Chondrocyte (in vitro differentiated cells): ENCODE results near the gene LPCAT4. TPM values are rescaled to one million over a fixed set of nuclear protein-coding genes. Genes with fewer than 3 reads are reported as not detected.
"Not testable (repeated sequence)": the region's sequence is repeated elsewhere in the genome, so short reads cannot be mapped to it uniquely, and the experiment has no call there.

Source experiments
- DNase-seq: peaks from one replicate; pipeline ENCODE4 v3.0.0; 2021; ENCODE audit warnings: mixed read lengths, low spot score
- H3K27ac Mint-ChIP-seq: one replicate; pipeline ENCODE4 v1.8.0; 2021; ENCODE audit warnings: mild to moderate bottlenecking, moderate library complexity, mixed read lengths; ENCODE audit not compliant: unreplicated experiment
- H3K27me3 Mint-ChIP-seq: 2 replicates; pipeline ENCODE4 v1.8.0; 2021; ENCODE audit warnings: low read depth, mixed read lengths
- H3K36me3 Mint-ChIP-seq: 2 replicates; pipeline ENCODE4 v1.8.0; 2021; ENCODE audit warnings: low read depth, mixed read lengths
- H3K4me1 Mint-ChIP-seq: 2 replicates; pipeline ENCODE4 v1.8.0; 2021; ENCODE audit warnings: low read depth, mild to moderate bottlenecking, mixed read lengths
- H3K4me3 Mint-ChIP-seq: one replicate; pipeline ENCODE4 v1.8.0; 2021; ENCODE audit warnings: mild to moderate bottlenecking, moderate library complexity, mixed read lengths; ENCODE audit not compliant: unreplicated experiment
- H3K9me3 Mint-ChIP-seq: 2 replicates; pipeline ENCODE4 v1.8.0; 2021; ENCODE audit warnings: low read depth, mixed read lengths
- total RNA-seq: library from RNA; stranded (reverse); gene quantifications from 3 replicates; pipeline ENCODE4 v1.2.1, GENCODE V29; 2021
- TF ChIP-seq, protein P1 (sequence below): fragments of 200-600 bp; sonication (generic); IDR thresholded peaks from 2 replicates; pipeline ENCODE4 v1.5.0; 2021; ENCODE audit warnings: antibody characterized with exemption, mild to moderate bottlenecking, moderate library complexity

The LPCAT4 gene
- total RNA-seq, 1 donor from 2014 or later, result 32.1 TPM

DNA sequence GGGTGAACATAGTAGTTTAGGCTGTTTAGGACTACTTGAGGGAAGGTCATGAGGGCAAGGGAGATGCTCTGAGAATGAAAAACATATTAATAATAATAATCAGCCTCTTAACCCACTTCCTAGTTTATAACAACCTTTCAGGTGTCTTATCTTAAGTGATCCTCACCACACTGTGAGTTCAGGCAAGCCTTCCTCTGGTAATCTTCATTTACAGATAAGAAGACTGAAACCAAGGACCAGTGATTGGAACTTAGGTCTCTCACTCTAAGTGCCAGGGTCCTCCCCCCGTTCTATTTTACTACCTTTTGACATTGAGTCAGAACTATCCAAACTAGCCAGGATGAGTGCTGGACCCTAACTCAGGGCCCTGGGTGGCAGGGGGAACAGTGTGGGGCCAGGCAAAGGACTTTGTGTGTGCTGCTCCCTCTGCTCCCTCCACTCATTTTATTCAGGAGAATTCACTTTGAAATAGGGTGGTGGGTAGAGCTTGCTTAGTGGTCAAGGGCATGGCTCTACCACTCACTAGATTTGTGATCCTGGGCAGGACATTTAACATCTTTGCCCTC is 18.2 kb downstream of the LPCAT4 start:
- Mint-ChIP-seq H3K27me3 (no peaks in the 10 kb centered on the region), H3K36me3 (no peaks in the 10 kb centered on the region), H3K4me3 (no peak overlapping the region), H3K9me3 (no peaks in the 10 kb centered on the region), H3K27ac (no peak overlapping the region), H3K4me1 (no peaks in the 10 kb centered on the region)
- DNase-seq, result no peak
- TF ChIP-seq, protein P1, sequence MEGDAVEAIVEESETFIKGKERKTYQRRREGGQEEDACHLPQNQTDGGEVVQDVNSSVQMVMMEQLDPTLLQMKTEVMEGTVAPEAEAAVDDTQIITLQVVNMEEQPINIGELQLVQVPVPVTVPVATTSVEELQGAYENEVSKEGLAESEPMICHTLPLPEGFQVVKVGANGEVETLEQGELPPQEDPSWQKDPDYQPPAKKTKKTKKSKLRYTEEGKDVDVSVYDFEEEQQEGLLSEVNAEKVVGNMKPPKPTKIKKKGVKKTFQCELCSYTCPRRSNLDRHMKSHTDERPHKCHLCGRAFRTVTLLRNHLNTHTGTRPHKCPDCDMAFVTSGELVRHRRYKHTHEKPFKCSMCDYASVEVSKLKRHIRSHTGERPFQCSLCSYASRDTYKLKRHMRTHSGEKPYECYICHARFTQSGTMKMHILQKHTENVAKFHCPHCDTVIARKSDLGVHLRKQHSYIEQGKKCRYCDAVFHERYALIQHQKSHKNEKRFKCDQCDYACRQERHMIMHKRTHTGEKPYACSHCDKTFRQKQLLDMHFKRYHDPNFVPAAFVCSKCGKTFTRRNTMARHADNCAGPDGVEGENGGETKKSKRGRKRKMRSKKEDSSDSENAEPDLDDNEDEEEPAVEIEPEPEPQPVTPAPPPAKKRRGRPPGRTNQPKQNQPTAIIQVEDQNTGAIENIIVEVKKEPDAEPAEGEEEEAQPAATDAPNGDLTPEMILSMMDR, result no peak

DNA sequence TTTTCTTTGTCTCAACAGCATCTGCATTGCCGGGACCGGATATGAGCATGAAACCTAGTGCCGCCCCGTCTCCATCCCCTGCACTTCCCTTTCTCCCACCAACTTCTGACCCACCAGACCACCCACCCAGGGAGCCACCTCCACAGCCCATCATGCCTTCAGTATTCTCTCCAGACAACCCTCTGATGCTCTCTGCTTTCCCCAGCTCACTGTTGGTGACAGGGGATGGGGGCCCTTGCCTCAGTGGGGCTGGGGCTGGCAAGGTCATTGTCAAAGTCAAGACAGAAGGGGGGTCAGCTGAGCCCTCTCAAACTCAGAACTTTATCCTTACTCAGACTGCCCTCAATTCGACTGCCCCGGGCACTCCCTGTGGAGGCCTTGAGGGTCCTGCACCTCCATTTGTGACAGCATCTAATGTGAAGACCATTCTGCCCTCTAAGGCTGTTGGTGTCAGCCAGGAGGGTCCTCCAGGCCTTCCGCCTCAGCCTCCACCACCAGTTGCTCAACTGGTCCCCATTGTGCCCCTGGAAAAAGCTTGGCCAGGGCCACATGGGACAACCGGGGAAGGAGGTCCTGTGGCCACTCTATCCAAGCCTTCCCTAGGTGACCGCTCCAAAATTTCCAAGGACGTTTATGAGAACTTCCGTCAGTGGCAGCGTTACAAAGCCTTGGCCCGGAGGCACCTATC is 18.9 kb downstream of the LPCAT4 start:
- TF ChIP-seq, protein P1, result no peak
- Mint-ChIP-seq H3K4me1 (no peaks in the 10 kb centered on the region), H3K9me3 (no peaks in the 10 kb centered on the region), H3K36me3 (no peaks in the 10 kb centered on the region), H3K4me3 (no peak overlapping the region), H3K27me3 (no peaks in the 10 kb centered on the region), H3K27ac (no peak overlapping the region)
- no peak for DNase-seq

GRCh38 chr15:34342737-34343575 is 24.0 kb downstream of the LPCAT4 start, which contains the start of the genes NOP10 and NUTM1:
Gene NOP10 (minus strand): TSS chr15:34343136. CDS start chr15:34343073, 63 bp downstream.
Gene NUTM1 (plus strand): TSS chr15:34343315. CDS start chr15:34343697, 382 bp downstream.
- H3K27me3 Mint-ChIP-seq, result no peaks in the 10 kb centered on the region
- H3K4me1 Mint-ChIP-seq, result peaks cover 33% of the 10 kb centered on the region
- no peak within 1 kb of the TSS for H3K4me3 Mint-ChIP-seq
- peak within 1 kb of the TSS; percentile 70 for H3K27ac Mint-ChIP-seq
- TF ChIP-seq, protein P1, result peak; percentile 98
- no peak for DNase-seq
- H3K9me3 Mint-ChIP-seq, result no peaks in the 10 kb centered on the region
- H3K36me3 Mint-ChIP-seq, result peaks cover 10% of the 10 kb centered on the region

- H3K27me3 Mint-ChIP-seq, H3K4me3 Mint-ChIP-seq, DNase-seq, H3K9me3 Mint-ChIP-seq: not testable (repeated sequence)
- Mint-ChIP-seq H3K27ac (peak overlapping the region; percentile 70), H3K4me1 (peaks cover 34% of the 10 kb centered on the region), H3K36me3 (peaks cover 10% of the 10 kb centered on the region)
Measured at GRCh38 chr15:34342213-34342736, 24.7 kb downstream of the LPCAT4 start.

DNA sequence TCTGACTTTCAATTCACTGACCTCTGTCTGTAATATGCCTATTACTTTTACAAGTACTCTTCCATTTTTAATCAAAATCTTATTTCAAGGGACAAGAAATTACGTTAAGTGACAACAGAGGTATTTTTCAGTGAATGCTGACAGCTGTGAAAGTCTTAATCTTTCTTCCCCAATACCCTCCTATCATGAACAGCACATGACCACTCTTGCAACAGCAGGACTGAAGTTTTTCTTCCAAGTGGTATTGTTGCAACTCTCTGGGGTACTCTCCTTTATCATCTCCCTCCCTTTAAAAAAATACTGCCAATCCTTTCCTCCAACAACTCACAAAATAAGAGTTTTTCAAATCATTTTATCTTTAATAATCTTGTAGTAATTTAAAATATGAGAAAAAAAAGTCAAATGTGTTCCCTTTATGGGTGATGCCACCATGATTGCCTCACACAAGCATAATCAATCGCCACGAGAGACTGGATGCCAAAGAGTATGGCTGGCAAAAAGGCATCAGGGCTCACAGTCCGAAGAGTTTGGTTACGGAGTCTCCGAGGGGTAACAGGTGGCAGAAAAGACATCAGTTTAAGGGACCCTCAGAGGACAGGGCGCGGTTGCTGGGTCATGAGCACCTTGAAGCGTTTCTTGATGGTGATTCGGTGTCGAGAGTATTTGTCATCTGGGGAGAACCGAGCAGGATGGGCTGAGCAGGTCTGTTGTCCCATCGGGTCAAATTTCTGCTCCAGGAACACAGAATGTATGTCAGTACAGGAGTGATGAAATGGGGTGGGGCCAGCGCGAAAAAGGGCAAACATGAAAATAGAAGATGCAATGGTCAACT is 25.4 kb downstream of the LPCAT4 start:
- H3K27me3 Mint-ChIP-seq, result no peaks in the 10 kb centered on the region
- DNase-seq, result no peak
- H3K9me3 Mint-ChIP-seq, result no peaks in the 10 kb centered on the region
- H3K36me3 Mint-ChIP-seq, result peaks cover 10% of the 10 kb centered on the region
- H3K4me3 Mint-ChIP-seq, result peak overlapping the region; percentile 4
- H3K4me1 Mint-ChIP-seq, result peaks cover 40% of the 10 kb centered on the region
- TF ChIP-seq, protein P1, result no peak
- H3K27ac Mint-ChIP-seq, result peak overlapping the region; percentile 45
